ENCODE measurements around the gene ZNF785.

ZNF785 gene

GRCh38 chr16:30565526-30565925, 20.0 kb downstream of the ZNF785 start:
- no peak for DNase-seq (ENCODE audit: extremely low read depth, low read depth)
- TF ChIP-seq CTCF (IDR thresholded peaks at IDR 0.05; ENCODE audit: low read depth, low read length, missing control alignments): no peak
- H3K4me3 ChIP-seq (replicated peaks; ENCODE audit: low read depth, low read length): no peak overlapping the region

- H3K4me3 ChIP-seq (replicated peaks; ENCODE audit: low read depth, low read length): no peak overlapping the region
- DNase-seq (ENCODE audit: extremely low read depth, low read depth): no peak
- no peak for TF ChIP-seq CTCF (IDR thresholded peaks at IDR 0.05; ENCODE audit: low read depth, low read length, missing control alignments)
Observed at GRCh38 chr16:30562021-30562420, 23.5 kb downstream of the ZNF785 start.

GRCh38 chr16:30561089-30561816, 24.2 kb downstream of the ZNF785 start:
- DNase-seq (ENCODE audit: extremely low read depth, low read depth): no peak
- no peak for TF ChIP-seq CTCF (IDR thresholded peaks at IDR 0.05; ENCODE audit: low read depth, low read length, missing control alignments)
- H3K4me3 ChIP-seq (replicated peaks; ENCODE audit: low read depth, low read length): no peak overlapping the region

- no peak for DNase-seq (ENCODE audit: extremely low read depth, low read depth)
- TF ChIP-seq CTCF (IDR thresholded peaks at IDR 0.05; ENCODE audit: low read depth, low read length, missing control alignments): no peak
- no peak overlapping the region for H3K4me3 ChIP-seq (replicated peaks; ENCODE audit: low read depth, low read length)
Observed at GRCh38 chr16:30559690-30560089, 25.8 kb downstream of the ZNF785 start.

GRCh38 chr16:30558789-30559377, 26.6 kb downstream of the ZNF785 start:
- DNase-seq (ENCODE audit: extremely low read depth, low read depth): no peak
- TF ChIP-seq CTCF (IDR thresholded peaks at IDR 0.05; ENCODE audit: low read depth, low read length, missing control alignments): no peak

GRCh38 chr16:30557957-30558788, 27.3 kb downstream of the ZNF785 start, which contains the start of gene ZNF764:
Gene ZNF764, minus strand, starts transcription at chr16:30558374. Its CDS starts 192 bp downstream, at chr16:30558182.
- H3K4me3 ChIP-seq (replicated peaks; ENCODE audit: low read depth, low read length): peak within 1 kb of the TSS; percentile 78
- TF ChIP-seq CTCF (IDR thresholded peaks at IDR 0.05; ENCODE audit: low read depth, low read length, missing control alignments): no peak
- DNase-seq (ENCODE audit: extremely low read depth, low read depth): peak; percentile 88

More at GRCh38 chr16:30558789-30559377, 26.6 kb downstream of the ZNF785 start:
- H3K4me3 ChIP-seq (replicated peaks; ENCODE audit: low read depth, low read length): no peak overlapping the region

All from HFF-Myc (cell line).